Lung (tissue), 12 donors: ENCODE measurements around the gene PTPRJ. TPM values are rescaled to one million over a fixed set of nuclear protein-coding genes. Genes with fewer than 3 reads are reported as not detected.

Experiments used
- ATAC-seq: fragments of 200-7000 bp; cut with Tn5 transposase; one replicate; pipeline ENCODE4 v1.9.1; 2020; ENCODE audit warnings: moderate number of reproducible peaks; ENCODE audit not compliant: insufficient read depth, low FRiP score
- DNase-seq, 3 donors: peaks; one replicate each; pipeline ENCODE4 v3.0.0-alpha.2; 2013 to 2017
- H3K27ac ChIP-seq, 2 donors: one replicate each; pipeline ENCODE4 v1.5.1; 2013; ENCODE audit warnings: mild to moderate bottlenecking in 2 of 2, moderate library complexity in 2 of 2, control low read depth in 1 of 2, inconsistent platforms in 1 of 2, low read depth in 1 of 2, low read length in 1 of 2
- H3K27me3 ChIP-seq, 3 donors: one replicate each; pipeline ENCODE4 v1.5.1; 2013; ENCODE audit warnings: low read length in 2 of 3; ENCODE audit not compliant: control insufficient read depth in 3 of 3, insufficient read depth in 3 of 3
- H3K36me3 ChIP-seq, 4 donors: one replicate each; pipeline ENCODE4 v1.5.1; 2013; ENCODE audit warnings: low read length in 4 of 4, mild to moderate bottlenecking in 1 of 4, moderate library complexity in 1 of 4; ENCODE audit not compliant: control insufficient read depth in 4 of 4, insufficient read depth in 4 of 4
- H3K4me1 ChIP-seq, 5 donors: one replicate each; pipeline ENCODE4 v1.5.1; 2013; ENCODE audit warnings: low read length in 5 of 5, mild to moderate bottlenecking in 2 of 5, moderate library complexity in 1 of 5; ENCODE audit not compliant: control insufficient read depth in 5 of 5, insufficient read depth in 5 of 5
- H3K4me3 ChIP-seq: one replicate; pipeline ENCODE4 v1.5.1; 2013; ENCODE audit warnings: mild to moderate bottlenecking, control low read depth, moderate library complexity
- H3K9ac ChIP-seq, 2 donors: one replicate each; pipeline ENCODE4 v1.5.1; 2013; ENCODE audit warnings: low read length in 2 of 2, control low read depth in 1 of 2; ENCODE audit not compliant: insufficient read depth in 1 of 2
- H3K9me3 ChIP-seq, 4 donors: one replicate each; pipeline ENCODE4 v1.5.1; 2013; ENCODE audit warnings: low read length in 3 of 4, mild to moderate bottlenecking in 1 of 4, moderate library complexity in 1 of 4; ENCODE audit not compliant: control insufficient read depth in 4 of 4, insufficient read depth in 3 of 4
- WGBS, 2 donors: extraction: QIAGEN DNeasy Blood & Tissue Kit; methylation state at CpG; one replicate each; pipeline ENCODE4 v1.1.7; 2013; 5-methylcytosine and 5-hydroxymethylcytosine counted together
- polyA plus RNA-seq, 2 donors: library from polyadenylated mRNA; stranded (reverse); fragments of 200-250 nt; gene quantifications; one replicate each; pipeline ENCODE4 v1.2.1, GENCODE V29; 2013
- total RNA-seq, 2 donors: library from RNA; depleted of rRNA in 1 of 2; stranded (reverse); fragments of >200 nt in 1 of 2; gene quantifications; one replicate each; pipeline ENCODE4 v1.2.1, GENCODE V29; 2014 to 2021
- TF ChIP-seq, protein P1 (sequence below): IDR thresholded peaks from 2 replicates; pipeline ENCODE4 v1.5.1; 2012; ENCODE audit warnings: mild to moderate bottlenecking; ENCODE audit errors: control extremely low read depth, extremely low read depth
- donor health status: control.
- donor health status: control.
- donor health status: Bipolar disorder and iron deficiency.
- donor health status: healthy.
- donor health status: DM: yes; HTN: yes; CAD: no.

PTPRJ gene
- total and polyA plus RNA-seq, 4 donors, result 3.9 to 51.4 (median 32.0) TPM

DNA sequence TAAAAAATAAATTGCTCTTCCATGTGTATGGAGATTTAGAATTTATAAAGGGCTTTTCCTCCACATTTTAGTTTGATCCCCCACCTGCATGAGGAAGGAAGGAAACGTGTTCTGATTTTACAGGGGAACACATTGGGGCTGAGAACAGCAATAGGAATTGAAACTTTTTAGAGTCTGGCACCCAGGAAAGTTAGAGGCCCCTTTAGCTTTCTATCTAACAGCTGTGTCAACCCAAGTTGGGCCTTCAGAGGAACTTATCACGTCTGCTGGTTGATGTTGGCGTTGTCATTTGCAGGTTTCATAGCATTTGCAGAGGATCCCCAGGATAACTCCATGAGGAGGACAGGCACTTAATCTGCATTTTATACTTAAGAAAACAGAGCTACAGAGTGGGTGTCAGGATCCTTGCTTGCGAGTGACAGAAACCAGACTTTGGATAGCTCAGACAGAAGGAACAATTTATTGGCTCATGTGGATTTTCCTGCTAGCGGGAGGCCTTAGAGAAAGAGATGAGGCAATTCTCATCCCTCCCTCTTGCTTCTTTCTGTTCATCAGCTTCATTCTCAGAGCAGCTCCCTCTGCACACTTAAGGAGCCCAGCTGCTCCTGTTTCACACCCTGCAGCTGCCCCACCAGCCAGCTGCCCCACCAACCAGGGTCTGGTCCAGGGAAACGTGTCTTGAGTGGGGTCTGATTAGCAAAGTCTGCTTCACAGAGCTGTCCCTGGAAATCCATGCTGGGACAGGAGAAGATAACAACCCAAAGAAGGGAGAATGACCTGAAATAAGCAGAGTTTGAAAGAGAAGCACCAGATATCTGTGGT lies 143.8 kb downstream of the PTPRJ start:
- no peak for ATAC-seq
- no peak overlapping the region for H3K9ac ChIP-seq
- TF ChIP-seq, protein P1, sequence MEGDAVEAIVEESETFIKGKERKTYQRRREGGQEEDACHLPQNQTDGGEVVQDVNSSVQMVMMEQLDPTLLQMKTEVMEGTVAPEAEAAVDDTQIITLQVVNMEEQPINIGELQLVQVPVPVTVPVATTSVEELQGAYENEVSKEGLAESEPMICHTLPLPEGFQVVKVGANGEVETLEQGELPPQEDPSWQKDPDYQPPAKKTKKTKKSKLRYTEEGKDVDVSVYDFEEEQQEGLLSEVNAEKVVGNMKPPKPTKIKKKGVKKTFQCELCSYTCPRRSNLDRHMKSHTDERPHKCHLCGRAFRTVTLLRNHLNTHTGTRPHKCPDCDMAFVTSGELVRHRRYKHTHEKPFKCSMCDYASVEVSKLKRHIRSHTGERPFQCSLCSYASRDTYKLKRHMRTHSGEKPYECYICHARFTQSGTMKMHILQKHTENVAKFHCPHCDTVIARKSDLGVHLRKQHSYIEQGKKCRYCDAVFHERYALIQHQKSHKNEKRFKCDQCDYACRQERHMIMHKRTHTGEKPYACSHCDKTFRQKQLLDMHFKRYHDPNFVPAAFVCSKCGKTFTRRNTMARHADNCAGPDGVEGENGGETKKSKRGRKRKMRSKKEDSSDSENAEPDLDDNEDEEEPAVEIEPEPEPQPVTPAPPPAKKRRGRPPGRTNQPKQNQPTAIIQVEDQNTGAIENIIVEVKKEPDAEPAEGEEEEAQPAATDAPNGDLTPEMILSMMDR, result no peak
- H3K36me3 ChIP-seq, result peaks cover 0 to 43% (median 10%) of the 10 kb centered on the region in 4 donors
- H3K4me1 ChIP-seq, result no peaks in the 10 kb centered on the region
- WGBS, 2 donors, result 90% methylated on average over 6 of the region's 6 CpGs
- H3K9me3 ChIP-seq, result no peaks in the 10 kb centered on the region
- peak in 1 of 3 donors; percentile 25 for DNase-seq
- H3K27me3 ChIP-seq, result no peaks in the 10 kb centered on the region
- no peak overlapping the region for H3K27ac ChIP-seq
- no peak overlapping the region for H3K4me3 ChIP-seq

DNA sequence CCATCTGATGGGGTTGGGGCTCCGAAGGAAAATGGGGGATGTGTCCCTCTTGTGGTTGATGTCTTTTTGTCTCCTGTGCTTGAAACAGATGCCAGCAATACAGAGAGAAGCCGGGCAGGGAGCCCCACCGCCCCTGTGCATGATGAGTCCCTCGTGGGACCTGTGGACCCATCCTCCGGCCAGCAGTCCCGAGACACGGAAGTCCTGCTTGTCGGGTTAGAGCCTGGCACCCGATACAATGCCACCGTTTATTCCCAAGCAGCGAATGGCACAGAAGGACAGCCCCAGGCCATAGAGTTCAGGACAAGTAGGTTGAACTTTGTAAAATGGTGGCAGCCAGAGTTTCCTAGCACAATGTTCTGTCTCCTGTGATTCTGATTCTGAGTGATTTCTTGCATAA lies 144.5 kb downstream of the PTPRJ start:
- Histone ChIP-seq H3K27me3 (no peaks in the 10 kb centered on the region), H3K4me3 (no peak overlapping the region), H3K4me1 (no peaks in the 10 kb centered on the region), H3K27ac (no peak overlapping the region), H3K9ac (no peak overlapping the region), H3K36me3 (peaks cover 0 to 46% (median 13%) of the 10 kb centered on the region in 4 donors), H3K9me3 (no peaks in the 10 kb centered on the region)
- ATAC-seq (no peak), DNase-seq (no peak)
- WGBS, 2 donors, result 93 to 97% methylated on average over 11 of the region's 11 CpGs
- TF ChIP-seq, protein P1, result no peak

GRCh38 chr11:48125866-48126265 lies 145.5 kb downstream of the PTPRJ start:
- Histone ChIP-seq H3K9me3 (no peaks in the 10 kb centered on the region), H3K4me3 (no peak overlapping the region), H3K27ac (no peak overlapping the region), H3K9ac (no peak overlapping the region), H3K27me3 (no peaks in the 10 kb centered on the region), H3K36me3 (peaks cover 0 to 49% (median 13%) of the 10 kb centered on the region in 4 donors), H3K4me1 (no peaks in the 10 kb centered on the region)
- ATAC-seq, result no peak
- no peak for DNase-seq
- 91 to 99% methylated on average over 6 of the region's 6 CpGs for WGBS, 2 donors
- TF ChIP-seq, protein P1, result no peak
